Neural cell (in vitro differentiated cells): ENCODE measurements around the gene ASIC1.

Experiments used
- TAF1 ChIP-seq: IDR thresholded peaks from 2 replicates; pipeline ENCODE4 v1.6.1; 2012; ENCODE audit warnings: low read depth
- TF ChIP-seq, protein P1 (sequence below): fragments of 450-650 bp; IDR thresholded peaks from 2 replicates; pipeline ENCODE4 v1.5.1; 2014; ENCODE audit warnings: antibody characterized with exemption, mild to moderate bottlenecking, moderate library complexity; ENCODE audit not compliant: poor library complexity, severe bottlenecking

DNA sequence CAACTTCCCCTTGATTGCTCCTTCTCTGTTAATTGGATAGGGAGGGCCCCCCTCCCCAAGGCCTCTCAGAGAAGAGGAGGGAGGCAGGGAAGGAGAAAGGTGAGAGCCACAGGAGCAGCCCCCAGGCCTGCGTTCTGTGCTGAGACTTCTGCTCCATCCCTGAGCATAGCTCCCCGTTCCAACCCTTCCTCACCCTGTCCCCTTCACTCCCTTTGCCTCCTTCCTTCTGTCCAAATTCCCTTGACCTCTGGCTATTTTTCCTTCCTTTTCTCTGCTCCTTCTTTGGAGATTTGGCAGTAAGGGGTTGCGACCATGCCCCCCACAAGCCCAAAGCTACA is 788 bp upstream of the ASIC1 start:
- no peak for TF ChIP-seq TAF1
- TF ChIP-seq, protein P1, sequence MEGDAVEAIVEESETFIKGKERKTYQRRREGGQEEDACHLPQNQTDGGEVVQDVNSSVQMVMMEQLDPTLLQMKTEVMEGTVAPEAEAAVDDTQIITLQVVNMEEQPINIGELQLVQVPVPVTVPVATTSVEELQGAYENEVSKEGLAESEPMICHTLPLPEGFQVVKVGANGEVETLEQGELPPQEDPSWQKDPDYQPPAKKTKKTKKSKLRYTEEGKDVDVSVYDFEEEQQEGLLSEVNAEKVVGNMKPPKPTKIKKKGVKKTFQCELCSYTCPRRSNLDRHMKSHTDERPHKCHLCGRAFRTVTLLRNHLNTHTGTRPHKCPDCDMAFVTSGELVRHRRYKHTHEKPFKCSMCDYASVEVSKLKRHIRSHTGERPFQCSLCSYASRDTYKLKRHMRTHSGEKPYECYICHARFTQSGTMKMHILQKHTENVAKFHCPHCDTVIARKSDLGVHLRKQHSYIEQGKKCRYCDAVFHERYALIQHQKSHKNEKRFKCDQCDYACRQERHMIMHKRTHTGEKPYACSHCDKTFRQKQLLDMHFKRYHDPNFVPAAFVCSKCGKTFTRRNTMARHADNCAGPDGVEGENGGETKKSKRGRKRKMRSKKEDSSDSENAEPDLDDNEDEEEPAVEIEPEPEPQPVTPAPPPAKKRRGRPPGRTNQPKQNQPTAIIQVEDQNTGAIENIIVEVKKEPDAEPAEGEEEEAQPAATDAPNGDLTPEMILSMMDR: no peak
